CD4-positive, alpha-beta T cell (primary cell): ENCODE results near the gene TNS1. TPM values are rescaled to one million over a fixed set of nuclear protein-coding genes. Genes with fewer than 3 reads are reported as not detected.

Experiments
- ATAC-seq: fragments of 200-7000 bp; cut with Tn5 transposase; one replicate; pipeline ENCODE4 v1.10.0; 2022; ENCODE audit warnings: mild to moderate bottlenecking; ENCODE audit not compliant: poor library complexity
- CTCF ChIA-PET: fragments of 350-600 bp; sonication (Branson Sonifier 250); formaldehyde crosslinking; loops from one replicate; lab custom pipeline; 2021; ENCODE audit warnings: antibody characterized with exemption, inconsistent platforms; lab: Charles Lee
- POLR2A ChIA-PET: fragments of 350-600 bp; sonication (Branson Sonifier 250); formaldehyde crosslinking; loops from one replicate; lab custom pipeline; 2021; ENCODE audit warnings: antibody characterized with exemption, inconsistent platforms; lab: Charles Lee
- DNase-seq, 14 experiments: peaks; one replicate each; pipeline ENCODE4 v3.0.0-alpha.2; 2013 to 2020; ENCODE audit warnings: mixed read lengths in 2 of 14
- H3K27ac ChIP-seq, 2 donors: one replicate each; pipeline versions ENCODE4 v1.5.1 to v1.7.0; 2013; ENCODE audit warnings: low read length in 2 of 2, low read depth in 1 of 2, mild to moderate bottlenecking in 1 of 2
- H3K27me3 ChIP-seq, 2 experiments: 1 replicate in 1 of 2; 2 replicates in 1 of 2; pipeline versions ENCODE4 v1.6.1 to v1.7.0; 2013; ENCODE audit warnings: low read length in 2 of 2, control low read depth in 1 of 2, mild to moderate bottlenecking in 1 of 2, moderate library complexity in 1 of 2; ENCODE audit not compliant: insufficient read depth in 2 of 2, control insufficient read depth in 1 of 2
- H3K36me3 ChIP-seq: one replicate; pipeline ENCODE4 v1.6.1; 2013; ENCODE audit warnings: low read length, control low read depth; ENCODE audit not compliant: insufficient read depth
- H3K4me1 ChIP-seq: one replicate; pipeline ENCODE4 v1.6.1; 2013; ENCODE audit warnings: low read length, control low read depth; ENCODE audit not compliant: insufficient read depth
- H3K4me3 ChIP-seq: one replicate; pipeline ENCODE4 v1.5.1; 2013; ENCODE audit warnings: mild to moderate bottlenecking, low read length, moderate library complexity
- H3K9me3 ChIP-seq, 2 experiments: 1 replicate in 1 of 2; 2 replicates in 1 of 2; pipeline versions ENCODE4 v1.6.1 to v1.7.0; 2013; ENCODE audit warnings: low read length in 2 of 2, mild to moderate bottlenecking in 2 of 2, control low read depth in 1 of 2, moderate library complexity in 1 of 2; ENCODE audit not compliant: control insufficient read depth in 1 of 2, insufficient read depth in 1 of 2
- H3K27ac Mint-ChIP-seq: one replicate; pipeline ENCODE4 v1.8.0; 2020; ENCODE audit warnings: mixed read lengths
- H3K27me3 Mint-ChIP-seq: one replicate; pipeline ENCODE4 v1.8.0; 2021; ENCODE audit warnings: mixed read lengths
- H3K36me3 Mint-ChIP-seq: one replicate; pipeline ENCODE4 v1.8.0; 2021; ENCODE audit warnings: low read depth, mixed read lengths
- H3K4me1 Mint-ChIP-seq: one replicate; pipeline ENCODE4 v1.8.0; 2021; ENCODE audit warnings: low read depth, mixed read lengths
- H3K4me3 Mint-ChIP-seq: one replicate; pipeline ENCODE4 v1.8.0; 2020; ENCODE audit warnings: mild to moderate bottlenecking, mixed read lengths
- H3K9me3 Mint-ChIP-seq: one replicate; pipeline ENCODE4 v1.8.0; 2020; ENCODE audit warnings: mixed read lengths
- intact Hi-C, 2 experiments: fragments of 100-400 bp; cut with DNase I in 1 of 2; cut with micrococcal nuclease in 1 of 2; formaldehyde crosslinking; loops; one replicate each; pipeline versions ENCODE4 v1.15.1 to v1.9.0; 2023 to 2025; cut with DNase I, micrococcal nuclease
- total RNA-seq, 174 experiments: library from RNA in 2 of 174; stranded (reverse) in 2 of 174; gene quantifications; one replicate each; pipeline ENCODE4 v1.2.3 and lab custom pipeline; 2021 to 2026
- TF ChIP-seq, protein P1 (sequence below): fragments of 200-600 bp; IDR thresholded peaks from one replicate; pipeline ENCODE4 v1.8.0; 2022; ENCODE audit warnings: antibody characterized with exemption, mild to moderate bottlenecking

TNS1 gene
- total RNA-seq, 2 experiments from 2014 or later: 0.25 to 0.34 TPM

DNA sequence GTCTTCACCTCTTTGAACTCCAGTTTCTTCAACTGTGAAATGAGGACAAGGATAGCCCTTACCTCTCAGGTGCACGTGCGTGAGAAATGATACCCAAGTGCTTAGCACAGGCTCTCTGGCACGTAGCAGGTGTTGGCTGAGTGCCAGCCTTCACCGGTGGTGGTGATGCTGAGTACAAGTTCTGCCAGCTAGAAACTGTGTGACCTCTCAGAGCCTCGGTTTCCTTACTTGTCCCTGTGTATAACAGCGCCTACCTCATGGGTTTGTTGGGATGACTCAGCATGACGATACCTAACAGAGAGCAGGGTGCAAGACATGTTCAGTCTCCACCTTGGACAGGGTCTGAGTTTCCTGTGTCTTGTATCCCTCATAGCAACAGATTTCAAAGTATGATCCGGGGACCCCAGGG, 205.1 kb downstream of the TNS1 start:
- H3K27ac ChIP-seq: no peak overlapping the region
- H3K9me3 ChIP-seq: no peaks in the 10 kb centered on the region
- no peaks in the 10 kb centered on the region for H3K36me3 Mint-ChIP-seq
- intact Hi-C loops: no loop called here
- no peak overlapping the region for H3K4me3 ChIP-seq
- ChIA-PET POLR2A (no interaction called here), CTCF (interaction anchor here (1.4 kb wide), 1 partner anchor 12 kb away, joined by 4 read pairs; no protein-coding TSS in a partner anchor)
- no peak for ATAC-seq
- H3K36me3 ChIP-seq: no peaks in the 10 kb centered on the region
- H3K27me3 ChIP-seq: no peaks in the 10 kb centered on the region
- DNase-seq: no peak
- H3K4me3 Mint-ChIP-seq: no peak overlapping the region
- TF ChIP-seq, protein P1, sequence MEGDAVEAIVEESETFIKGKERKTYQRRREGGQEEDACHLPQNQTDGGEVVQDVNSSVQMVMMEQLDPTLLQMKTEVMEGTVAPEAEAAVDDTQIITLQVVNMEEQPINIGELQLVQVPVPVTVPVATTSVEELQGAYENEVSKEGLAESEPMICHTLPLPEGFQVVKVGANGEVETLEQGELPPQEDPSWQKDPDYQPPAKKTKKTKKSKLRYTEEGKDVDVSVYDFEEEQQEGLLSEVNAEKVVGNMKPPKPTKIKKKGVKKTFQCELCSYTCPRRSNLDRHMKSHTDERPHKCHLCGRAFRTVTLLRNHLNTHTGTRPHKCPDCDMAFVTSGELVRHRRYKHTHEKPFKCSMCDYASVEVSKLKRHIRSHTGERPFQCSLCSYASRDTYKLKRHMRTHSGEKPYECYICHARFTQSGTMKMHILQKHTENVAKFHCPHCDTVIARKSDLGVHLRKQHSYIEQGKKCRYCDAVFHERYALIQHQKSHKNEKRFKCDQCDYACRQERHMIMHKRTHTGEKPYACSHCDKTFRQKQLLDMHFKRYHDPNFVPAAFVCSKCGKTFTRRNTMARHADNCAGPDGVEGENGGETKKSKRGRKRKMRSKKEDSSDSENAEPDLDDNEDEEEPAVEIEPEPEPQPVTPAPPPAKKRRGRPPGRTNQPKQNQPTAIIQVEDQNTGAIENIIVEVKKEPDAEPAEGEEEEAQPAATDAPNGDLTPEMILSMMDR: no peak
- no peaks in the 10 kb centered on the region for H3K4me1 Mint-ChIP-seq
- H3K27ac Mint-ChIP-seq: no peak overlapping the region
- H3K27me3 Mint-ChIP-seq: no peaks in the 10 kb centered on the region
- no peaks in the 10 kb centered on the region for H3K4me1 ChIP-seq
- H3K9me3 Mint-ChIP-seq: no peaks in the 10 kb centered on the region

DNA sequence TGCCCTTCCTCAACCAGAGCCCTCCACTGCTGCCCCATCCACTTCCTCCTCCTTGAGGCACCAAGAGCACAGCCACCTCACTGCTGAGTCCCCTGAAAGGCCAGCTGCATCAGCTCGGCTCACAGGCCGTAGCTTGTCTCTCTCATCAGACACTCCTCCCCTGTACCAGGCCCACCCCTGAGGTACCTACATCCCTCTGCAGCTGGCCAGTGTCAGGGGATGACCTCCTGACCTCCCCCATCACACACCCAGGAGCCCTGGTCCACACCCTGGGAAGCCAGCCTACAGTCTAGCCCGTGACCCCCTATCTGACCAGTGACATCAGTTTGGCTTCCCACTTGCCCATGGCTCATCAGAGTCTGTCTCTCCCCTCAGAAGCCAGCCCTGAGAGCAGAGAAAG, 205.6 kb downstream of the TNS1 start:
- no peaks in the 10 kb centered on the region for H3K4me1 Mint-ChIP-seq
- Histone ChIP-seq H3K36me3 (no peaks in the 10 kb centered on the region), H3K4me3 (no peak overlapping the region), H3K27me3 (no peaks in the 10 kb centered on the region), H3K9me3 (no peaks in the 10 kb centered on the region), H3K27ac (no peak overlapping the region), H3K4me1 (no peaks in the 10 kb centered on the region)
- no peak overlapping the region for H3K27ac Mint-ChIP-seq
- ChIA-PET POLR2A (no interaction called here), CTCF (interaction anchor here (1.4 kb wide), 1 partner anchor 11 kb away, joined by 4 read pairs; no protein-coding TSS in a partner anchor)
- H3K9me3 Mint-ChIP-seq: no peaks in the 10 kb centered on the region
- DNase-seq (no peak), ATAC-seq (no peak)
- no peaks in the 10 kb centered on the region for H3K36me3 Mint-ChIP-seq
- no peak overlapping the region for H3K4me3 Mint-ChIP-seq
- no peaks in the 10 kb centered on the region for H3K27me3 Mint-ChIP-seq
- TF ChIP-seq, protein P1: no peak
- intact Hi-C loops: no loop called here

DNA sequence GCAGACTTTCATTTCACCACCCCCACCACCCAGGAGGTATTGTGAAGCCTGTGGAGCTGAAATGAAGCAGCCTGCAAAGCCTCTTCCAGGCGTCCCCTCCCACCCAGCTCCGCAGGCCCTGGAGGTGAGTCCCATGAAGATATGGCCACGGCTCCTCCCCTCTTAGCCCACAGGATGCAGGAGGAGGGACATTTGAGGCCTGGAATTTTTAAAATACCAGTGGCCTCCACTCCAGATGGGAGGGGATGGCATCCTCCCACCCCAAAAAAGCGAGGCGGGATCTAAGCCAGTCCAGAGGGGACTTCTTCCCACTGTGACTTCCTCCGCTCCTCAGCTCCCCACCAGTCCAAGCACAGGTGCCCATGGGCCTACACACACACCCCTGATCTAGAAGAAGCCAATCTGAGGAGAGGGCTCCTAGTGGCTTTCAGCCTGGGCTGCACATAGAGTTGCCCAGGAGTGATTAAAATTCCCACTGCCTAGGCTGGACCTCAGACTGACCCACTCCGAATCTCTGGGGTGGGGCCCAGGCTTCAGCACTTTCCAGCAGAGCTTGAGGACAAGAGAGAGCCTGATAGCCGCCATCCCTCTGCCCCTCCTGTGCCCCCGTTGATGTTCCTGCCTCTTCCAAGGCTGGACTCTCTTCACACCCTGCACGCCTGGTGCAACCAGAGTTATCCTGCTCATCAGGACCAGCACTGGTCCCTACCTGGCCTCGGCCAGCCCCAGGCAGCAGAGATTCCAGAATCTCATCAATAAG, 206.9 kb downstream of the TNS1 start:
- no peak for ATAC-seq
- intact Hi-C loops: no loop called here
- Histone ChIP-seq H3K27ac (no peak overlapping the region), H3K4me3 (no peak overlapping the region), H3K36me3 (no peaks in the 10 kb centered on the region), H3K4me1 (no peaks in the 10 kb centered on the region), H3K9me3 (no peaks in the 10 kb centered on the region), H3K27me3 (no peaks in the 10 kb centered on the region)
- peaks cover under 1% of the 10 kb centered on the region for H3K4me1 Mint-ChIP-seq
- no peak for DNase-seq
- ChIA-PET CTCF (no interaction called here), POLR2A (no interaction called here)
- H3K27me3 Mint-ChIP-seq: no peaks in the 10 kb centered on the region
- no peaks in the 10 kb centered on the region for H3K9me3 Mint-ChIP-seq
- H3K4me3 Mint-ChIP-seq: no peak overlapping the region
- no peaks in the 10 kb centered on the region for H3K36me3 Mint-ChIP-seq
- H3K27ac Mint-ChIP-seq: no peak overlapping the region
- TF ChIP-seq, protein P1: no peak
